ENCODE results near the gene OCSTAMP.
A peak's percentile ranks its signal among the peaks of the same experiment; 100 is the strongest.

OCSTAMP gene

GRCh38 chr20:46588532-46589511, 38.4 kb upstream of the OCSTAMP start:
- ChIA-PET CTCF (interaction anchor here (1.3 kb wide), 1 partner anchor 26 kb away, joined by 3 read pairs; no protein-coding TSS in a partner anchor), POLR2A (interaction anchor here (1.0 kb wide), 1 partner anchor 39 kb away, joined by 3 read pairs; the partner anchor contains the start of gene OCSTAMP)
- Histone ChIP-seq H3K4me3 (ENCODE audit: control insufficient read depth in 1 of 7, extremely low read depth in 1 of 7, insufficient read depth in 4 of 7, low read depth in 2 of 7, low read length in 6 of 7) (no peak overlapping the region), H3K36me3 (ENCODE audit: control insufficient read depth in 4 of 4, insufficient read depth in 4 of 4, low read length in 3 of 4) (no peaks in the 10 kb centered on the region), H3K4me1 (ENCODE audit: control extremely low read depth in 1 of 4, control insufficient read depth in 4 of 4, insufficient read depth in 4 of 4, low read length in 3 of 4) (peaks cover 0 to 8% (median 2%) of the 10 kb centered on the region in 4 experiments), H3K9me3 (ENCODE audit: control extremely low read depth in 1 of 5, control insufficient read depth in 4 of 5, insufficient read depth in 2 of 5, low read depth in 1 of 5, low read length in 4 of 5) (no peaks in the 10 kb centered on the region), H3K27ac (ENCODE audit: insufficient read depth in 1 of 2, low read depth in 1 of 2, low read length in 2 of 2, poor library complexity in 1 of 2, severe bottlenecking in 2 of 2) (no peak overlapping the region), H3K27me3 (replicated peaks in 2 of 5; ENCODE audit: control insufficient read depth in 4 of 5, insufficient read depth in 5 of 5, low read length in 4 of 5) (peaks cover 0 to 3% (median 0%) of the 10 kb centered on the region in 5 experiments)
- WGBS (ENCODE audit: insufficient coverage) = 46% methylated on average over 13 of the region's 14 CpGs
- peak in 2 of 3 donors; percentile 61 to 76 for DNase-seq

GRCh38 chr20:46587986-46588385, 37.5 kb upstream of the OCSTAMP start:
- ChIA-PET POLR2A (no interaction called here), CTCF (interaction anchor here (1.3 kb wide), 1 partner anchor 25 kb away, joined by 3 read pairs; no protein-coding TSS in a partner anchor)
- no peak for DNase-seq
- 96% methylated on average over 7 of the region's 7 CpGs for WGBS (ENCODE audit: insufficient coverage)
- Histone ChIP-seq H3K9me3 (ENCODE audit: control extremely low read depth in 1 of 5, control insufficient read depth in 4 of 5, insufficient read depth in 2 of 5, low read depth in 1 of 5, low read length in 4 of 5) (no peaks in the 10 kb centered on the region), H3K4me3 (ENCODE audit: control insufficient read depth in 1 of 7, extremely low read depth in 1 of 7, insufficient read depth in 4 of 7, low read depth in 2 of 7, low read length in 6 of 7) (no peak overlapping the region), H3K27me3 (replicated peaks in 2 of 5; ENCODE audit: control insufficient read depth in 4 of 5, insufficient read depth in 5 of 5, low read length in 4 of 5) (peaks cover 0 to 2% (median 0%) of the 10 kb centered on the region in 5 experiments), H3K36me3 (ENCODE audit: control insufficient read depth in 4 of 4, insufficient read depth in 4 of 4, low read length in 3 of 4) (no peaks in the 10 kb centered on the region), H3K4me1 (ENCODE audit: control extremely low read depth in 1 of 4, control insufficient read depth in 4 of 4, insufficient read depth in 4 of 4, low read length in 3 of 4) (peaks cover 0 to 8% (median 2%) of the 10 kb centered on the region in 4 experiments), H3K27ac (ENCODE audit: insufficient read depth in 1 of 2, low read depth in 1 of 2, low read length in 2 of 2, poor library complexity in 1 of 2, severe bottlenecking in 2 of 2) (no peak overlapping the region)

- POLR2A ChIA-PET = no interaction called here
- H3K36me3 ChIP-seq (ENCODE audit: control insufficient read depth in 4 of 4, insufficient read depth in 4 of 4, low read length in 3 of 4) = no peaks in the 10 kb centered on the region
- H3K27ac ChIP-seq (ENCODE audit: insufficient read depth in 1 of 2, low read depth in 1 of 2, low read length in 2 of 2, poor library complexity in 1 of 2, severe bottlenecking in 2 of 2) = no peak overlapping the region
- no peak for DNase-seq
- no peaks in the 10 kb centered on the region for H3K9me3 ChIP-seq (ENCODE audit: control extremely low read depth in 1 of 5, control insufficient read depth in 4 of 5, insufficient read depth in 2 of 5, low read depth in 1 of 5, low read length in 4 of 5)
- peaks cover 0 to 8% (median 2%) of the 10 kb centered on the region in 4 experiments for H3K4me1 ChIP-seq (ENCODE audit: control extremely low read depth in 1 of 4, control insufficient read depth in 4 of 4, insufficient read depth in 4 of 4, low read length in 3 of 4)
- WGBS (ENCODE audit: insufficient coverage) = 100% methylated on average over 5 of the region's 5 CpGs
- CTCF ChIA-PET = interaction anchor here (1.4 kb wide), 1 partner anchor 11 kb away, joined by 5 read pairs; no protein-coding TSS in a partner anchor
- no peak overlapping the region for H3K4me3 ChIP-seq (ENCODE audit: control insufficient read depth in 1 of 7, extremely low read depth in 1 of 7, insufficient read depth in 4 of 7, low read depth in 2 of 7, low read length in 6 of 7)
- H3K27me3 ChIP-seq (replicated peaks in 2 of 5; ENCODE audit: control insufficient read depth in 4 of 5, insufficient read depth in 5 of 5, low read length in 4 of 5) = no peaks in the 10 kb centered on the region
Measured at GRCh38 chr20:46586724-46587123, 36.3 kb upstream of the OCSTAMP start.

GRCh38 chr20:46584508-46584907, 34.1 kb upstream of the OCSTAMP start:
- POLR2A ChIA-PET = interaction anchor here (0.7 kb wide), 1 partner anchor 162 kb away, joined by 3 read pairs; no protein-coding TSS in a partner anchor
- Histone ChIP-seq H3K4me1 (ENCODE audit: control extremely low read depth in 1 of 4, control insufficient read depth in 4 of 4, insufficient read depth in 4 of 4, low read length in 3 of 4) (peaks cover 0 to 8% (median 2%) of the 10 kb centered on the region in 4 experiments), H3K4me3 (ENCODE audit: control insufficient read depth in 1 of 7, extremely low read depth in 1 of 7, insufficient read depth in 4 of 7, low read depth in 2 of 7, low read length in 6 of 7) (no peak overlapping the region), H3K27me3 (replicated peaks in 2 of 5; ENCODE audit: control insufficient read depth in 4 of 5, insufficient read depth in 5 of 5, low read length in 4 of 5) (no peaks in the 10 kb centered on the region), H3K9me3 (ENCODE audit: control extremely low read depth in 1 of 5, control insufficient read depth in 4 of 5, insufficient read depth in 2 of 5, low read depth in 1 of 5, low read length in 4 of 5) (no peaks in the 10 kb centered on the region), H3K27ac (ENCODE audit: insufficient read depth in 1 of 2, low read depth in 1 of 2, low read length in 2 of 2, poor library complexity in 1 of 2, severe bottlenecking in 2 of 2) (no peak overlapping the region), H3K36me3 (ENCODE audit: control insufficient read depth in 4 of 4, insufficient read depth in 4 of 4, low read length in 3 of 4) (no peaks in the 10 kb centered on the region)
- no CpG with 5 or more reads among the region's 2 CpGs for WGBS (ENCODE audit: insufficient coverage)
- CTCF ChIA-PET = no interaction called here
- no peak for DNase-seq

GRCh38 chr20:46583411-46584214, 33.2 kb upstream of the OCSTAMP start:
- no peak for DNase-seq
- CTCF ChIA-PET = interaction anchor here (2.0 kb wide), 1 partner anchor 97 kb away, joined by 6 read pairs; no protein-coding TSS in a partner anchor

GRCh38 chr20:46582648-46583047, 32.2 kb upstream of the OCSTAMP start:
- Histone ChIP-seq H3K36me3 (ENCODE audit: control insufficient read depth in 4 of 4, insufficient read depth in 4 of 4, low read length in 3 of 4) (no peaks in the 10 kb centered on the region), H3K9me3 (ENCODE audit: control extremely low read depth in 1 of 5, control insufficient read depth in 4 of 5, insufficient read depth in 2 of 5, low read depth in 1 of 5, low read length in 4 of 5) (no peaks in the 10 kb centered on the region), H3K4me3 (ENCODE audit: control insufficient read depth in 1 of 7, extremely low read depth in 1 of 7, insufficient read depth in 4 of 7, low read depth in 2 of 7, low read length in 6 of 7) (no peak overlapping the region), H3K27me3 (replicated peaks in 2 of 5; ENCODE audit: control insufficient read depth in 4 of 5, insufficient read depth in 5 of 5, low read length in 4 of 5) (no peaks in the 10 kb centered on the region), H3K27ac (ENCODE audit: insufficient read depth in 1 of 2, low read depth in 1 of 2, low read length in 2 of 2, poor library complexity in 1 of 2, severe bottlenecking in 2 of 2) (no peak overlapping the region), H3K4me1 (ENCODE audit: control extremely low read depth in 1 of 4, control insufficient read depth in 4 of 4, insufficient read depth in 4 of 4, low read length in 3 of 4) (no peaks in the 10 kb centered on the region)
- 96% methylated on average over 5 of the region's 5 CpGs for WGBS (ENCODE audit: insufficient coverage)
- no peak for DNase-seq
- ChIA-PET CTCF (interaction anchor here (1.3 to 2.0 kb wide), 2 partner anchors 15 to 98 kb away, joined by 6 read pairs; no protein-coding TSS in a partner anchor), POLR2A (no interaction called here)

More at GRCh38 chr20:46583411-46584214, 33.2 kb upstream of the OCSTAMP start:
- H3K4me1 ChIP-seq (ENCODE audit: control extremely low read depth in 1 of 4, control insufficient read depth in 4 of 4, insufficient read depth in 4 of 4, low read length in 3 of 4) = peaks cover 0 to under 1% (median 0%) of the 10 kb centered on the region in 4 experiments
- no peaks in the 10 kb centered on the region for H3K9me3 ChIP-seq (ENCODE audit: control extremely low read depth in 1 of 5, control insufficient read depth in 4 of 5, insufficient read depth in 2 of 5, low read depth in 1 of 5, low read length in 4 of 5)
- no peak overlapping the region for H3K27ac ChIP-seq (ENCODE audit: insufficient read depth in 1 of 2, low read depth in 1 of 2, low read length in 2 of 2, poor library complexity in 1 of 2, severe bottlenecking in 2 of 2)
- WGBS (ENCODE audit: insufficient coverage) = 83% methylated on average over 12 of the region's 17 CpGs
- no peaks in the 10 kb centered on the region for H3K27me3 ChIP-seq (replicated peaks in 2 of 5; ENCODE audit: control insufficient read depth in 4 of 5, insufficient read depth in 5 of 5, low read length in 4 of 5)
- POLR2A ChIA-PET = interaction anchor here (0.7 kb wide), 1 partner anchor 163 kb away, joined by 3 read pairs; no protein-coding TSS in a partner anchor
- H3K36me3 ChIP-seq (ENCODE audit: control insufficient read depth in 4 of 4, insufficient read depth in 4 of 4, low read length in 3 of 4) = no peaks in the 10 kb centered on the region
- H3K4me3 ChIP-seq (ENCODE audit: control insufficient read depth in 1 of 7, extremely low read depth in 1 of 7, insufficient read depth in 4 of 7, low read depth in 2 of 7, low read length in 6 of 7) = no peak overlapping the region

All from common myeloid progenitor, CD34-positive (primary cell).